HG03342 (cell line): ENCODE data around the gene RHD.
"Not testable (repeated sequence)": the region's sequence is repeated elsewhere in the genome, so short reads cannot be mapped to it uniquely, and the experiment has no call there.

Experiments used
- ATAC-seq: cut with Tn5 transposase; IDR thresholded peaks from one replicate; pipeline ENCODE4 v1.9.1; 2021; ENCODE audit warnings: mild to moderate bottlenecking, moderate library complexity; ENCODE audit not compliant: unreplicated experiment

Gene RHD

DNA sequence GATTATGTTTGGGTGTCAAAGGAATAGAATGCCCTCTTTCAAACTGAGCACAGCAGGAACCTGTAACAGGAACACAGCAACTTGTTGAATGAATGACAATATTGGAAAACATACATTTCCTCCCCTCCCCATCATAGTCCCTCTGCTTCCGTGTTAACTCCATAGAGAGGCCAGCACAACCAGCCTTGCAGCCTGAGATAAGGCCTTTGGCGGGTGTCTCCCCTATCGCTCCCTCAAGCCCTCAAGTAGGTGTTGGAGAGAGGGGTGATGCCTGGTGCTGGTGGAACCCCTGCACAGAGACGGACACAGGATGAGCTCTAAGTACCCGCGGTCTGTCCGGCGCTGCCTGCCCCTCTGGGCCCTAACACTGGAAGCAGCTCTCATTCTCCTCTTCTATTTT is at the start of gene RHD:
RHD (plus strand) TSS at position 272 of the 400 bp plus-strand sequence; CDS start at position 311, 39 bp downstream.
- not testable (repeated sequence) for ATAC-seq

DNA sequence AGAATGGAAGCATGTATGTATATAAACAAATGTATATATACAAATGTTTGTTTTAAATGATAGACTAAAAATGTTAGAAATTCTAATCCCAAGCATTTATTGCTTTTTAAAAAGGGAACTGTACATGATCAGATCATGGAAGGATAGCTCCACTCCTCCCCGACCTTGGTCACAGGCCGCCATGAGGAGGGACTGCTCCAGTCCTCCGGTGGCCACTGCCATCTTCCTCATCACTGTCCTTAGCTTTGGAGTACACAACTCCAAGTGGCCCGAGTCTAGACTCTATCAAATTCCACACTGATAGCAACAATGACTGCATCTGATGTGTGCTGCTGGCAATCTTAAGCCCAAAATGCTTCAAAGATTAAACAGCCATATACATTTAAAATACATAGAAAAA is 49.7 kb upstream of the RHD start:
- ATAC-seq, result no peak

DNA sequence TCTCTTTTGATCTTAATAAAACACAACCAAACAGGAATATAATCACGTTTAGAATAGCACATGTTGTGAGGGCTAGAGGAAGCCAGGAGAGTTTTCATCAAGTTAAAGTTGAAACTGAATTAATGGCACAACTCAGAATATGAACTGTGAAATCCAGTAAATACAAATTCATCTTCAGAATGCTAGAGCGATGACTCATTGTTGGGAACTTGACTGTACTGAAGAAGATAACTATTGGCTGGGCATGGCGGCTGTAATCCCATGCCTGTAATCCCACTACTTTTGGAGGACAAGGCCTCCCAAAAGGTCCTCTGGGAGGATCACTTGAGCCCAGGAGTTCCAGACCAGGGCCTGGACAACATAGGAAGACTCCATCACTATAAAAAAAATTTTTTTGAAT is 48.8 kb upstream of the RHD start:
- no peak for ATAC-seq

- peak; percentile 69 for ATAC-seq
Measured at GRCh38 chr1:25232027-25232865, 40.1 kb upstream of the RHD start, which contains the start of gene SYF2. TSS of gene SYF2 (minus strand) at chr1:25232502. CDS start at chr1:25232467, 35 bp downstream.

DNA sequence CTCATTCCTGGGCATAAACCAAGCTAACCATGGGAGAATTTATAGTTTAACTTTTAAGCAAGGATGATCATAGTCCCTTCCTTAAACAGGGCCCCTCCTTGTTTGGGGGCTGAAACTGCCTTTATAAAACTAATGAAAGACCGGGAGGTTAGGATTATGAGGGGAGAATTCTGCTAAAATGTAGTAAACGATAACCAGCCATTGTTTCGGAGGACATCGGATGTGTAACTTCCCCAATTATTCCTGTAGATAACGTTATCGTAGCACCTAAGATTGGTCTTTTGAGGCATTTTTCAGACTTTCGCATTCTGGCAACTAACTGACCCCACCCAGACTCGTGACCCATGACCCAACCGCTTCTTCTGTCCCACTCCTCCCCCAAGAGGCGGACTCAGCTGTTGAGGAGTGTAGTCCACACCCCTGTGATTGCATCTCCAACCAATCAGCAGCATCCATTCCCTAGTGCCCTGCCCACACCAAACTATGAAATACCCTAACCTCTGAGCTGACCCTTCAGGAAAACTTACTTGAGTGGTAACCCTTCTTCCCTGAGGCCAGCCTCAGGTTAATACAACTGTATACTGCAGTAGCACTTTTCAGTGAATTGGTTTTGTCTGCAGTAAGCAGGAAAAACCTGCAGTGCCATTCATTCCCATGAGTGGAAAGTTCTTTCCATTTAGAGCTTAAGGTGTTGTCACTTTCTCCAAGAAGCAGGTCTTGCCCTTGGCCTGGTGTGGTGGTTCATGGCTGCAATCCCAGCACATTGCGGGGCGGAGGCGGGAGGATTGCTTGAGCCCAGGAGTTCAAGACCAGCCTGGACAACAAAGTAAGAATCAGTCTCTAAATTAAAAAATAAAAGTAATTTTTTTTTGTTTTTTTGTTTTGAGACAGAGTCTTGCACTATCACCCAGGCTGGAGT is 39.2 kb upstream of the RHD start:
- ATAC-seq, result peak; percentile 49

GRCh38 chr1:25235411-25235810 is 36.9 kb upstream of the RHD start:
- ATAC-seq, result not testable (repeated sequence)

- not testable (repeated sequence) for ATAC-seq
Measured at GRCh38 chr1:25236261-25236660, 36.0 kb upstream of the RHD start.

- no peak for ATAC-seq
Measured at GRCh38 chr1:25238046-25238445, 34.3 kb upstream of the RHD start.

- ATAC-seq, result peak; percentile 67
Measured at GRCh38 chr1:25239681-25240541, 32.4 kb upstream of the RHD start.

- no peak for ATAC-seq
Measured at GRCh38 chr1:25243907-25244306, 28.4 kb upstream of the RHD start.

GRCh38 chr1:25245393-25245792 is 26.9 kb upstream of the RHD start:
- ATAC-seq, result no peak

GRCh38 chr1:25245809-25246599 is 26.3 kb upstream of the RHD start:
- peak; percentile 4 for ATAC-seq

DNA sequence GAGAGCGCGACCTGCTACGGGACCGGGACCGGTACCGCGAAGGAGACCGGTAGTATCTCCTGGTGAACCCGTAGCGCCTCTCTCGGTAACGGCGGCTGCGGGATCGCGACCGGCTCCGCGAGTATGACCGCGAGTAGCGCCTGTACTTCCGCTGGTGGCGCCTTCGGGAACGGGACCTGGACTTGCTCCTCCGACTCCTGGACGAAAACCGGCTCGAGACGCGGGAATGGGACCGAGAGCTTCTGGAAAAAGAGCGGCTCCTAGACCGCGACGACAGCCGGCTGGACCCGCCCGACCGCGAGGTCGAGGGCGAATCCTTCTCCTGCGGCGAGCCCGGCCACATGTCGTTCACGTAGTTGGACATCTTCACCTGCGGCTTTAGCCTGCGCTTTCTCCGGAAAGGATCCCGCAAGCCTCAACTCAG is 25.7 kb upstream of the RHD start:
- peak; percentile 9 for ATAC-seq

DNA sequence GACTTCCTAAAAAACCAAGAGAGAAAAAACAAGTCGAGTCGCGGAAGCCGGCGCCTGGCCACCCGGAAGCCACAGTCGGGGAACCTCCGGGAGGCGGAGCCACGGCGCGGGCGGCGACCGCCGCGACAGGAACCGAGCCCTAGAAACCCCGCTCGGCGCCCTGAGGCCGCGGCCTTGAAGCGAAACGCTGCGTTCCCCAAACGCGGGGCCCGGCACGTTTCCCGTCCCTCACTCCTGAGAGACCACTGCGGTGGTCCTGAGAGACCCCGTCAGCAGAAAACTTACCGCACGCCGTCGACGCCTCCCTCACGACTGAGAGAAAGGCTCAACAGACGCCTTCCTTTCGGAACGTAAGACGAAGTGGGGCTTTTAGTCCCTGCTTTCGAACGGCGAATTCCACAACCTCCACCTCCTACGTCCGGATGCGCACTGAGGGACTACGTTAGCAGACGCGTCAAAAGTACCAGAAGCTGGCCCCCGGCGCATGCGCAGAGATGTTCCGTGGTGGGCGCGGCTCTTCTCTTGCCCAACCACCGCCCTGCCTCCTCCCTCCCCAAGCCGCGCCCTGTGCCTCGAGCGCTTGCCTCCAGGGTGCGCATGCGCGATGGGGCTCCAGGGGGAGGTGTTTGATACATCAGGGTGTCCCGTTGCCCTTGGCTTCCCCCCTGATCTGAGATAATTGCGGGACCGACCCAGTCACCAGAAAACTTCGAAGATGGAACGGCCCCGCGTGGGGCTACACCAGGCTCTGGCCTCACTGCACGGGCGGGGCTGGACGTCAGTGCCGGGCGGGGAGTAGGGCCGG is 25.1 kb upstream of the RHD start, which contains the start of gene RSRP1:
RSRP1 (minus strand) TSS at position 431 of the 805 bp plus-strand sequence. CDS start 491 bp downstream, outside the sequence.
- peak; percentile 80 for ATAC-seq

DNA sequence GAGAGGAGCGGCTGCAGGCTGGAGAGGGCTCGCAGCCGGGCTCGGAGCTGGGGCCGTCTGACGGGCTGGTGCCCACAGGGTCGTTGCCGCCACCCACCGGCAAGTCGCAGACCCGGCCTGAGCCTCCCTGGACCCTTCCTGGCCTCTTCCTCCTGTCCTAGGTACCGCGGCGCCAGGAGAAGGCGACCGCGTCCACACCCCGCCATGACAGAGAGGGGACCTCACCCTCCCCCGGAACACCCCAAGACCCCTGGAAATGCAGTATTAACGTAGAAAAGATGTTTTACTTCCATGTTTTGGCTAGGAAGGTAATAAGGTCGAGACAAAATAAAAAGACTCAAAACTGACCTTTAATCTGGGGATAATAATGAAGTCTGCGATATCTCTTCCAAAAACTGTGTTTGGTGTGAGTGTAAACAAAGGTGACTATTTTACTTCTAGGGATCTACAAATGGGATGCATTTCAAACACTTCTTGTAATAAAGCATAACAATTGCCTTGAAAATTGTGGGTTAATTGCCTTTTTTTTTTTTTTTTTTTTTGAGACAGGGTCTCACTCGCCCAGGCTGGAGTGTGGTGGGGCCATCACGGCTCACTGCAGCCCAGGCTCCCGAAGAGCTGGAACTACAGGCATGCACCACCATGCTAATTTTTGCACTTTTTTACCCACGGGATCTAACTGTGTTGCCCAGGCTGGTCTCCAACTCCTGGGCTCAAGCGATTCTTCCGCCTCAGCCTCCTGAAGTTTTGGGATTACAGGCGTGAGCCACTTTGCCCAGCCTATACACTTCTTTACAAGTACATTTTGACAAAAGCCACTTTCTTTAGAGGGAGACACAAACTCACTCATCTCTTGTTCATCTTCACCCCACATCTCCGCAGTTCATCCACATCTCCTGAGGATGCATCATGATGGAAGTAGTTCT is 24.2 kb upstream of the RHD start:
- ATAC-seq, result peak; percentile 45

DNA sequence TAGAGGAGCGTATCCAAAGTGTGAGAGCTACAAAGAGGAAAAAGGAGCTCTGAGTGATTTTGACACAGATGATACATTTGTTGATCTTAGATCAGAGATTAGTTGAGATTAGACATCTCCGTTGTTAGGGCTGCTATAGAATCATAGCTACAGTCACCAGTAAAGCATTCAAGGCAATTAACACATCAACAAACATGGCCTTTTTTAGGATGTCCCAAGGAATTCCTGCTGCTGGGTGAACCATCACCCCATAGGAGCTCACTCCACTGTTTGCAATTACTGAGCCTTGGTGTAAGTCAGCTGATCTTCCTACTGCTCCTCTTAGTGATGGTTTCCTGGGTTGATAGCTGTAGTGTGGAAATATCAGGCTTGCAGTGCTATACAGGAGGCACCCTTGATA is 18.4 kb upstream of the RHD start:
- ATAC-seq, result no peak

DNA sequence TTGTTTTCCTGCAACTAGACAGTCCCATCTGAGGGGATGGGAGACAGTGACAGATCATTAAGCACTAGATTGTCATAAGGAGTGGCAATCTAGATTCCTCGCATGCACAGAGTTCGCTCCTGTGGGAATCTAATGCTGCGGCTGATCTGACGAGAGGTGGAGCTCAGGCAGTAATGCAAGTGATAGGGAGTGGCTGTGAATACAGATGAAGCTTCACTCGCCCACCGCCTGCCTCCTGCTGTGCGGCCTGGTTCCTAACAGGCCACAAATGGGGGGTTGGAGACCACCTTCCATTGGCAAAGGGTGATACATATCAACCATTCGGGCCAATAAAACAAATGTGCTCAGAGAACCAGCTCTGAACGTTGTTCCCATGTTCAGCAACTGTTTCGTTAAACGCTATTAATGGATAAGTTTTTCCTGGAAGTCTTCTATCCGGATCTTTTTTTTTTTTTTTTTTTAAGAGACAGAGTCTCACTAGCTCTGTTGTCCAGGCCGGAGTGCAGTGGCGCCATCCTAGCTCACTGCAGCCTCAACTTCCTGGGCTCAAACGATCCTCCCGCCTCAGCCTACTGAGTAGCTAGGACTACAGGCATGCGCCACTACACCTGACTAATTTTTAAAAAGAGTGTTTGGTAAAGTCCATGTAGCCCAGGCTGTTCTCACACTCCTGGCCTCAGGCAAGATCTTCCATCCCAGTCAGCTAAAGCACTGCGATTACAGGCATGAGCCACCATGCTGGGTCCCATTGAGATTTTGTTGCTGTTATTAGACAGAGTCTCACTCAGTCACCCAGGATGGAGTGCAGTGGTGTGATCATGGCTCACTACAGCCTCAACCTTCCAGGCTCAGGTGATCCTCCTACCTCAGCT is 16.4 kb upstream of the RHD start:
- ATAC-seq, result no peak
